Stimulated activated CD4-positive, alpha-beta T cell treated with anti-CD3 and anti-CD28 coated beads, Interleukin-1b, Interleukin-23, amount 100 ng/mL, for 1 hour (primary cell): Measurements from ENCODE around the gene DGKD.

Experiments used
- DNase-seq, 2 donors: peaks; one replicate each; pipeline ENCODE4 v3.0.0-alpha.2; 2020; ENCODE audit warnings: low read depth in 2 of 2

Gene DGKD

DNA sequence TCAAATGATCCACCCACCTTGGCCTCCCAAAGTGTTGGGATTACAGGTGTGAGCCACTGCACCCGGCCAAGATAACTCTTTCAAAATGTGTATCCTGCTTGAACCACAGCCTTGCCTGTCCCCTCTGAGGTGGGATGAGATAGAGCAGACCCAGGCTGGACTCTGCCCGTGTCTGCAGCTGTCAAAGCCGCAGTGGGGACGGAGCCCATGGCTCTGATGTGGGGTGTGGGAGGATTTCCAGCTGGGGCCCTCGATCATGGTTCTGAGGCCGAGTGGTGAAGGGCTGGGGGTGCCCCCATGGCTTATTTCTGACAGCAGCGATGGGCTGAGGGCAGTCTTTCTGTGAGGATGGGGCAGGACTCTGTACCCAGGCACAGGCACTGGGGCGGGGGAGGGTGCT lies 104.5 kb downstream of the DGKD start:
- DNase-seq, result no peak

GRCh38 chr2:233459426-233459825 lies 105.1 kb downstream of the DGKD start:
- no peak for DNase-seq

DNA sequence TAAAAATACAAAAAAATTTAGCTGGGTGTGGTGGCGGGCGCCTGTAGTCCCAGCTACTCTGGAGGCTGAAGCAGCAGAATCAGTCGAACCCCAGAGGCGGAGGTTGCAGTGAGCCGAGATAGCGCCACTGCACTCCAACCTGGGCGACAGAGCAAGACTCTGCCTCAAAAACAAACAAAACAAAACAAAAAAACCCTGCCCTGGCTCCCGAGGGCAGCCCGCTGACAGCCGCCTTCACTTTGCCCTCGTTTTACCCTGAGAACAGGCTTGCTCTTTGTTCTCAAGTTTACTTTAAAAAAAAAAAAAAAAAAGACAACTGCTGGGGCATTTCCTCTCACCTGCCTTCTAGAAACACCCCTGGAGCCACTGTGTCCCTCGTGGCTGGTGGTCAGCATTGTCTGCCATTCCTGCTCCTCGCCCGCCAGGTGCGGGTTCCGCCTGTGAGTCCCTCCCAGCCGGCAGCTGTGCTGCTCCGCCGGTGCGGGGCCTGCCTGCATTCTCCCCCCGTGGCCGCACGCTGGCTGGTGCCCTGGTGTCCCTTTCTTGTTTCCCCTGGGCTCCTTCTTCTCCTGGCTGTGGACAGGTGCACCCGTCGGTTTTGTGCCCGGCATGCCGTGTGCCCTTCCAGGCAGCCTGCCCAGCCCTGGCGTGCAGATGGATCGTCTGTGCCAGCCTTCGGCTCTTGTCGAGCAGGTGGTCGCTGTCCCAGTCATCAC lies 106.6 kb downstream of the DGKD start:
- DNase-seq, result no peak

GRCh38 chr2:233461481-233461891 lies 107.2 kb downstream of the DGKD start:
- no peak for DNase-seq

DNA sequence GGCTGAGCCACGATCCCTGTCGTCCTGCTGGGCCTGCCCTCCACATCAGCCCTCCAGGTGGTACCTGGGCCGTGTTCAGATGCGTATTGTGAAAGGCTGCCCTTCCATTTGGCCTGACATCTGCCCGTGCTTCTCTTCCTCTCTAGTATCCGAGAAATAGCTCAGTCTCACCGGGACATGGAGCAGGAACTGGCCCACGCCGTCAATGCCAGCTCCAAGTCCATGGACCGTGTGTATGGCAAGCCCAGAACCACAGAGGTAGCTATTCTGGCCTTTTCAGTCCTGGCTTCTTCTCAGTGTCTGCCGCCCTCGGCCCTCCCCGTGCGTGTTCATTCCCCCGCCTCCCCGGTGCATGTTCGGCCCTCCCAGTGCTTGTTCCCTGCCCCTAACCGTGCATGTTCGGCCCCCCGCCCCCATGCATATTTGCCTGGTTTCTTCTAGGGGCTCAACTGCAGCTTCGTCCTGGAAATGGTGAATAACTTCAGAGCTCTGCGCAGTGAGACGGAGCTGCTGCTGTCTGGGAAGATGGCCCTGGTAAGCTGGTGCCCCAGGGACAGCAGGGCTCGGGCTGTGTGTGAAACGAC lies 108.0 kb downstream of the DGKD start:
- DNase-seq, result no peak

GRCh38 chr2:233462826-233463470 lies 108.7 kb downstream of the DGKD start:
- DNase-seq, result no peak

DNA sequence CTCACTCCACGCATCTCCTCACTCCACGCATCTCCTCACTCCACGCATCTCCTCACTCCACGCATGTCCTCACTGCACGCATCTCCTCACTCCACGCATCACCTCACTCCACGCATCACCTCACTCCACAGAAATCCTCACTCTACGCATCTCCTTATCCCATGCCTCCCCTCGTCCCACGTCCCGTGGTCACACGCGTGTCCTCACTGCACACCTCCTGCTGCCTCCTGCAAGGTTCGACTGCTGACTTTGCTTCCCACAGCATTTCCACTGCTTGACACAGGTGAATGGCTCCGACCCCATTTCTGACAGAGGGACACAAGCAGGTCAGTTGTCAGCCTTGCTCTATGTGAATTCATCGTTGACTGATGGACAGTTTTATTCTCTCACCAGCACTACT lies 109.3 kb downstream of the DGKD start:
- DNase-seq, result no peak

GRCh38 chr2:233464056-233464455 lies 109.8 kb downstream of the DGKD start:
- no peak for DNase-seq

- DNase-seq, result no peak
Observed at GRCh38 chr2:233464531-233465240, 110.4 kb downstream of the DGKD start.

DNA sequence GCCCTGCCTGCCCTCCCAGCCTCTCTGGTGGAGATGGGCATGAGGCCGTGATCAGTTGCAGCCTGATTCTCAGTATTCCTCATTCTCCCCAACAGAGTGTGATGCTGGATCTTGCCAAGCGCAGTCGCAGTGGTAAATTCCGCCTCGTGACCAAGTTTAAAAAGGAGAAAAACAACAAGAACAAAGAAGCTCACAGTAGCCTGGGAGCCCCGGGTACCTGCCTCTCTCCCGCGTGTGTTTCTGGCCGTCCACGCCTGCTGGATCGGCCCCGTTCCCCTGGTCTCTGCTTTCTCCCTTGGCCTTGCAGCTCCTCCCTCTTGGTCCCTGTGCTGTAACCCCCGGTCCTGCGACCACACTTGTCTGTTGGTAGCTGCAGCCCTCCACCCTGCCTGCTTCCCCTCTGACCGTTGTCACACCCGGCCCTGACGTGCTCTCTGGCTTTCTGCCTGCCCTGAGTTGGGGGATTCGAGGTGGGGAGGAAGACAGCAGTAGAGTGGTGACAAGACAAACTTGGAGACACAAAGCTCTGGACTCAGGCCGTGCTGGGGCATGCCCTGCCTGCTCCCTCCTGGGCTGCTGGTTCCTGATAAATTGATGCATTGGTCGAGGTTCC lies 112.8 kb downstream of the DGKD start:
- no peak for DNase-seq

- DNase-seq, result no peak
Observed at GRCh38 chr2:233468047-233468740, 113.9 kb downstream of the DGKD start.

GRCh38 chr2:233468741-233469110 lies 114.4 kb downstream of the DGKD start:
- no peak for DNase-seq

DNA sequence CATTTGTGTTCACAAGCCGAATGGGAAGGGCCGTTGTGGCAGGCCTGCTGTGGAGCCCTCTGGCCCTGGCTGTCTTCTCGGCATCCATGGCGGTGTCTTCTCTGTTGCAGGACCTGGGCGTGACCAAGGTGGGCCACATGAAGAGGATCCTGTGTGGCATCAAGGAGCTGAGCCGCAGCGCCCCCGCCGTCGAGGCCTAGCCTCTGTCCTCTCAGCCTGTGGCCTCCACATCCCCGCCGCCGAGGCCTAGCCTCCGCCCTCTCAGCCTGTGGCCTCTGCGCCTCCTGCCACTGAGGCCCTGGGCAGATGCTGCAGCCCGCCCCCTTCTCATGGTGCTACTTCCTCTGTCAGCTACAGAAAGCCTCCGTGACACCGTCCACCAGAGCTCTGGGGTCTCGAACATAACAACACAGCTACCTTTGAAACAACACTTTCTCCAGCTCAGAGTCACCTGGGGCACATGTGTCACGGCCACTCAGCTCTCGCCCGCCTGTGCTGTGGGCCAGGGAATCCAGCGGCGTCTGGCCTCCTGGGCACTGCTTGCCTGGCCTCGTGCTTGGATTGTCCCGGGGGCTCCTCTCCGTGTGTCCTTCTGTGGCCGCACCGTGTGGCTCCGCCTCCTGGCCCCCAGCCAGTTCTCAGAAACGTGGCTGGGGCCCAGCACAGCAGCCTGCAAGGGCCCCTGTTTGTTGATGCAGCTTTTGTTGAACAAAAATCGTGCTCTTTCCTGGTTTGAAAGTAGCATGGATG lies 115.1 kb downstream of the DGKD start:
- DNase-seq, result no peak

DNA sequence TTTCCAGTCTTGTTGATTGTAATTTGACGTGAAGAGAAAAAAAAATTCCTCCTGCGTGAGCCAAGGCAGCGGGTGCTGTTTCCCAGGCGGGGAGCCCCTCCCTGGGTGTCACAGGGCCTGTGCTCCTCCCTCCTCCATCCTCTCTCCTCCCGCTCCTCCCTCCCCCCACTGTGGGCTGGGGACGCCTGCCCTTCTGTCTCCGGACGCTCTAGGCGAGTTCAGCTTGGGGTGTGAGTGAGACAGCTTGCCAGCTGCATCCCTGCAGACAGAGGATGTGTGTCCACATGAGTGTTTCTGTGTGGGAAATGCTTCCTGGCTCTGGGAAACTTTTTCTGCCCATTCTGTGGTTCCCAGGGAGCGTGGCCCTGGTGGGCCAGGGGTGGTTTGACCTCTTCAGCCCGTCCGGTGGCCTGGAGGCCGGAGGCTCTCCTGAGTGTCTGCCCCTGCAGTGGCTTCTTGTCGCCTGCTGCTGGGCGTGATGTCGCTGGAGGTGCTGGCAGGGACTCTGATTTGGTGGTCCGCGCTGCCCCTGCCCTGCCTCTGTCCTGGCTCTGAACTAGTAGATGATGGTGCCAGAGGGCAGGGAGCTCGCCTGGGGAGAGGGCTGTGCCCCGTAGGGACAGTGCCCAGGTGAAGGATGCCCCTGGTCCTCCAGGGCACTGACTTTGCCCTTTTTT lies 115.9 kb downstream of the DGKD start:
- DNase-seq, result no peak

- no peak for DNase-seq
Observed at GRCh38 chr2:233470839-233471238, 116.5 kb downstream of the DGKD start.

- no peak for DNase-seq
Observed at GRCh38 chr2:233471291-233472035, 117.2 kb downstream of the DGKD start.

DNA sequence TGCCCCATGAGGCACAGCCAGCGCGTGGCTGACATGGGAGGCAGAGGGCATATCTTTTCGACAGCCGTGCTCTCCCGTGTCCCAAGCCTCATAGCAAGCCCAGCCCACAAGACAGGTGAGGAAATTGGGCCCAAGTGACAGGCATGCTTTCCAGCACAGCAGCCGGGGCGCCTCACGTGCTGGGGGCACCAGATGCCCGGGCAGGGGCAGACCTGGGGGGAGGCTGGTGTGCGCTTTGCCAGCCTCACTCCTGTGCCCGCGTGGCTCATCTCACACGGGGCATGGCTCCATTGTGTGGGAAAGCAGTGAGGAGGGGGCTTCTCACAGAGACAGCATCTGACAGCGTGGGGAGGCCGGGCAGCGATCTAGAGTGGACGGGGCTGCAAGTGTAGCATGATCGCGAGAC lies 119.1 kb downstream of the DGKD start:
- no peak for DNase-seq

DNA sequence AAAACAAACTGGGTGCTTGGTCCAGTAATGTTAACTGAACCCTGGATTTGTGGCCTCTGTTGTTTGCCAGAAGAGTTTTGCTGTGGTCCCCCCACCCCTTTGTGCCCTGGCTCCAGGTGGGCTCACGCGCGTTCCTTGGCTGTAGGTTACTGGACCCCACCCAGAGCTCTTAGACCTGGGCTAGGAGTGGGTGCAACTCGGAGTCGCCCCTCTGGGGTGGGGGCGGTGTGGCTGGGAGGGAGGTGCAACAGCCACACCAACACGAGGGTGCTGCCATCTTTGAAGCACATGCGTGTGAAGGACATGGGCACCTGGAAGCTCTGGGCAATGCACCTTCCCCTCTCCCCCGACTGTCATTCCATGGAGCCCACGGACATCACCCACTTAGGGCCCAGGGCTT lies 119.6 kb downstream of the DGKD start:
- no peak for DNase-seq

GRCh38 chr2:233474308-233475160 lies 120.2 kb downstream of the DGKD start:
- no peak for DNase-seq
